Stimulated activated CD4-positive, alpha-beta T cell treated with anti-CD3 and anti-CD28 coated beads, Interleukin-4, amount 100 ng/mL, for 1 hour (primary cell): ENCODE measurements around the gene SLC22A23.

ENCODE experiments used
- DNase-seq: peaks from one replicate; pipeline ENCODE4 v3.0.0-alpha.2; 2020

SLC22A23 gene

DNA sequence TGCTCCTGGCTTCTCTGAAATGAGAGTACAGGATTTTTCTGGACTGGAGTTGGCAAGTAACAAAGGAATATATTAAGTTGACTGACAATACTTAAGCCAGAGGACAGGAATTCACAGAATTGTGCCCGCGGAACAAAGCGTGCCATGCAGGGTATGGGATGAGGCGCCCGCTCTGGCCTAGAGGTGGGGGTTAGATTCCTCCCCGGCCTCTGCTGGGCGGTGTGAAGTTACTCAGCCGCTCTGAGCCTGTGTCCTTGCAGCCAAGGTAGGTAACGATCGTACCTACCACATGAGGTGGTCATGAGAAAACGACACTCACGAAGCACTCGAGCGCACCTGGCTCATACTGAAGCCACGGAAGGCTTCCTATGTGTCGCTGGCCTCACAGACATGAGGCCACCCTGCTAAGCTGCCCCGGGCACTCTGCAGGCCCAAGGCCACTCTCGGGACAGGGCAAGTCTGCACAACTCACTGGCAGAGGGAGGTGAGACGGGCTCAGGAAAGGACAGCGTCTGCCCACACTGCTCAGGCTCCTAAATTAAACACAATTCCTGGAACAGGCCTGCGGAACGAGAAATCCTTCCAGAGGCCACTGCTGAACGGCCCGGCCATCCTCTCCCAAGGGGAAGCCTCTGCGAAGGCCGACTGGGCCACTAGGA is 127.3 kb downstream of the SLC22A23 start:
- DNase-seq: no peak

DNA sequence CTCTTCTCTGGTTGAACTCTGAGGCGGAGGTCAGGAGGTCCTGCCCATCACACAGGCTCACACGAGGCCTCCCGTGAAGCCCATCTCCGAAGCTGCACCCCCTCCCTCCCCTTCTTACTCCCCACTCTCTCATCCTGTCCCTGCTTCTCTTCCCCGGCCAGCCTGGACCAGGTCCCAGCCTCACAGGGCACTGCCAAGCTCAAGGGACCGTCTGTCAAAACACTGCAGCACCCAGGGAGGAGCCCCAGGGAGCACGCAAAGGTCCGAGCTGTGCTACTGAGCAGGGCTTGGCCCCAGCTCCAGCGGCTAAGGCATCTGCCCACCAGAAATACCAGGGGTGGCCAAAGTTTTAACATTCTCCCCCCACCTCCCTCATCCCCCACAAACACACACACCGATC is 128.1 kb downstream of the SLC22A23 start:
- no peak for DNase-seq

GRCh38 chr6:3328145-3328544 is 128.7 kb downstream of the SLC22A23 start:
- no peak for DNase-seq

DNA sequence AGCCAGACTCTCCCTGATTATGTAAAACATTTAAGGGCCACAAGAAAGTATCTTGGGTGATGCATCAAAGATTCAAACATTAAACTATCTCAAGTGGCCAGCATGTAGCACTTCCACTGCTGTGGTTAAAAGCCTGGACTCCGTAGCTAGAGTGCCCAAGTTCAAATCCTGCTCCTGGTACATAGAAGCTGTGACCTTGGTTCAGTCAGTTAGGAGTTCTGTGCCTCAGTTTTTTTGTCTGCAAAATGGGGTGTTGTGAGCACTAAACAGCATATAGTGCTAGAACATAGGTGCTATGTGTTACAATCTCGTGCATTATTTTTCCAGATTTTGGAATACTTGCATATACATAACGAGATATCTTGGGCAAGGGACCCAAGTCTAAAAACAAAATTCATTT is 129.4 kb downstream of the SLC22A23 start:
- no peak for DNase-seq

GRCh38 chr6:3326981-3327380 is 129.9 kb downstream of the SLC22A23 start:
- no peak for DNase-seq

DNA sequence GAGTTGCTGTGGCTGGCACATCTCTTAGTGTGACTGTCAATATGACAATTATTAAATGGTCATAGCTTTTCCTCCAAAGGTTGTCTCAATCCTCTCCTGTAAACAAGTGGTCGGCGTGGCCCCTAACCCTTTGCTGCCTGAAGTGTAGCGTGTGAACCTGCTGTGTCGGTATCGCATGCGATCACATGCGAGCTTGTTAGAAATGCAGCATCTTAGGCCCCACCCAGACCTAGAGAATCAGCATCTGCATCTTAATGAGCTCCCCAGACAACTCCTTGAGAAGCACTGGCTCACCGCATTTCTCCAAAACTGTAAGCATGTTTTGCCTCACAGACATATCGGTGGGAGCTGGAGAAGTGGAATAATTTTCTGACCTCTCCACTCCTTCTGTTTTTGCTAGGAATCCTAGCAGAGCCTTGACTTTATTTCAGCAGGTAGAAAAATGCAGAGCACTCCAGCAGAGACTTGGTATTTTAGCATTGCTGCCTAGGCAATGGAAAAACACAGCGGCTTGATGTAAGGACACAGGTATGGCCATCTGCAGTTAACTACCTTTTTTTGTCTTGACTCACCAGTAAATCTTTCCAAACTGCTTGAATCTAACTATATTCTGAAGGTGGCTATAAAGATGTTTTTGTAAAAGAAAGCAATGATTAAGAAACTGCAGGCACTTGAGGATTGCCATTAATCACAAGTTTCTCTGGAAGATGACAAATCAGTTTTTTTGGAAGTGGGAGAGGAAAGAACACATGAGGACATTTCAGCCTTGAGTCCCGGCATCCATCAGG is 130.5 kb downstream of the SLC22A23 start:
- DNase-seq: no peak

DNA sequence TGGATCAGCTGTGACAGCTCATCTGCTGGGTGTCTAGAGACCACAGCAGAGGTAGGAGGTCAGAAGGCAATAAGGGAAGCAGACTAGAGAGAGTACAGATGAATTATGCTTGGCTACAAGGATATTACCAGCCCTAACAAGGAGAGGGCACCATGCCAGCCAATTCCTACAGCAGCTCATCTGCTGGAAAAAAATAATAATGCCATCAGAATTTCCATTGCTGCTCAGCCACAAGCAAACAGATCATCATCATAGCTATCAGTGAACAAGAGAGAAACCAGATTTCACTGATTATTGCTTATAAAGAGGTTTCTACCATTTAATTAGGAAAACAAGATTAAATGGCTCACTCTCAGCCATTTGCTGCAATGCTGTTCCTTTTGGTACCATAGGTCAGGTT is 131.6 kb downstream of the SLC22A23 start:
- DNase-seq: no peak

DNA sequence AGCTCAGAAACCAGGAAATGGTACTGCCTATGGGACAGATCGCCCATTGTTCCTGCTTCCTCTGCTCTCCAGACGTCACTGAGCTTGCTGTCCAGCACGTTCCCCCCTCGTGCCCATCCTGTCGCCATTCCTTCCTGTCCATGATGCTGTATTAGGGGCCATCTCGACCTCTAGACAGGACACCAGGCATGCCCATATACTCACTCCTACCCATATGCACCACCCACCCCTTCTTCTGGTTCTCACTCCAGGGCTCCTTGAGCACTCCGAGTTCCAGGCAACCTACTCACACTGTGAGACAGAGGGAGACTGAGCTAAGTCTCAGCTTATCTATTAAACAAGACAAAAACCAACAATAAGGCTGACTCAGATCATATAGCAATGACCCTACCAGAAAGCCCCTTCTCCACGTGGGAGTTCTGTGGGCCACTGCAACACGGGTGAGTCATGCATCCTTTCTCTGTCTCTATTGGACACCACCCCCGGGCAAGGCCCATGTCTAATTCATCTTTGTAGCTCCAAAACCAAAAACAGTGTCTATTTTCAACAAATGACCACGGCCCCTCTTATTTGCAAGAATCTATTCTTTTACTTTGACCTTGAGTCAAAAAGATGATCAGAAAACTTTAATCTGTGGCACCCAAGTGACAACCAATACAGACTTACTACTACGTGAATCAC is 132.4 kb downstream of the SLC22A23 start:
- no peak for DNase-seq

DNA sequence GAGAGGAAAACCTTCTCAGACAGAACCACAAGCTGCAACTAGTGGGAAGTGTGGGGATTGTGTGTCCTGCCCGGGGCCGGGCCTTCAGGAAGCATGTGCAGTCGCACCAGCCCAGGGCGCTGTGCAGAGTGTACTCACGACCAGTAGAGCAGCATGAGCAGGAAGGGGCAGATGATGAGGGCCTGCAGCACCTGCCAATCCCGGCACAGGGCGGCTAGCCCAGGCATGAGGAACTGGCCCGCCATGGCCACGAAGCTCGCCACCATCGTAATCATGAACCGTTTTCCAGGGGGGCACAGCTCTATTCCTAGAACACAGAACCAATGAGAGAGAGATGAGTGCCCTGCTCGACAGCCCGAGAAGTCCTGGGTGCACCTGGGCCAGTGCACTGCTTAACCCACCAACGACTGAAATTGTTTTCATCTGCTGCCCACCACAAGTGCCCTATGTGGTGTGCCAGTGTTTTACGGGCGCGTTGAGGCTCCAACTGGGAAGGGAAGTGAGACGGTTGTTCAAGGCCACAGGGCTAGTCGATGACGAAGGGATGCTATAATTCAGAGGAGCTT is 133.1 kb downstream of the SLC22A23 start:
- DNase-seq: no peak

DNA sequence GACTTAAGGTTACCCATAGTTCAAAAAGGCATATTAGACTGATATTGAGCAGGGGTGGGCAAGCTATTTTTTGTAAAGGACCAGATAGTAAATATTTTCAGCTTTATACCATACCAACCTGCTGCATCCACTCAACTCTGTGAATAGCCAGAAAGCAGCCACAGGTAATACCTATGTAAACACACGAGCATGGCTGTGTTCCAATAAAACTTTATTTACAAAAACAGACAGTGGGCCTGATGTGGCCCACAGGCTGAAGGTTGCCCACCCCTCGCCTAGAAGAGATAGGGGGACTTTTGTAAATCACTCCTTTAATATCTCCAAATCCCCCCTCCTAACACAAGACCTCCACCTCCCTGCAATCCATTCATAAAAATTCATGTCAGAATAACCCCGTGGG is 133.7 kb downstream of the SLC22A23 start:
- DNase-seq: no peak

- no peak for DNase-seq
These were observed 134.4 kb downstream of the SLC22A23 start for GRCh38 chr6:3322366-3322890.

DNA sequence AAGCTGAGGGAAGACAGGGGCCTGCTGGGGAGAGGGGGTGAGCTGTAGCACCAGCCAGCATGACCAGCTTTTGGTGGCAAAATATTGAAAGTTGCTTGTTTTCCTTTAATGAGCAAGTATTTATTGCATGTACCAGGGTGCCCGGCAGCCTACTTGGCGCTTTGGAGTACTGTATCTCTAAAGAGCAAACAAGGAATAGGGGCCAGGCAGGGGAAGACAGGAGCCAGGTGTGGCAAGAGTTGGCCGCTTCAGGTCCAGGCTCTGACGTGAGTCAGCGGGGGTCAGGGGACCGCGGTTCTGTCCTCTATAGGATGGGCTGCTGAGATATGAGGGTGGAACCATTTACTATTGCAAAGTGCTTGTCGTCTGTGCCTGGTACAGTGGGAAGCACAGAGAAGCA is 135.0 kb downstream of the SLC22A23 start:
- DNase-seq: no peak

GRCh38 chr6:3321042-3321441 is 135.8 kb downstream of the SLC22A23 start:
- no peak for DNase-seq

- DNase-seq: no peak
These were observed 136.5 kb downstream of the SLC22A23 start for GRCh38 chr6:3320238-3320811.

- no peak for DNase-seq
These were observed 137.1 kb downstream of the SLC22A23 start for GRCh38 chr6:3319610-3320200.

GRCh38 chr6:3318821-3319540 is 137.9 kb downstream of the SLC22A23 start:
- DNase-seq: no peak

- DNase-seq: peak; percentile 49
These were observed 138.6 kb downstream of the SLC22A23 start for GRCh38 chr6:3318226-3318625.

DNA sequence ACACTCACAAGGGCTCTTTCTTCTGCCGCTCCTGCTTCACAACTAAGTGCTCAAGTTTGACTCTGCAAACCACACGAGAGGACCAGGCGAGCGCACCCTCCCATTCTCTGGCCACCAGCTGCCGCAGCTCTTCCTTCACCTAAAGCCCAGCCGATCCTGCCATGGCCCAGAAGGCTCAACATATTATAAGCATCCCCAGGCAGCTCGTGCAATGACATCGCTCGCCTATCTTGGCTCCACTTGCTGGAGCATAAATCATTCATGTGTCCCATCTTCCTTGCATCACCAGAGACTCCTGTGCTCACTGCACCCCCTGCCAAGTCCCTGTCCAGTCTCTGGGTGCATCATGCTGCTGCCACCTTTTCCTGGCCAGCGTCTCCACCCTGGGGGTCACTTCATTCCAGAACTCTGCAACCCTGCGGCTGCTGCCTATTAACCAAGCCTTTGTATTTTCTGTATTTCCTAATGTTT is 139.1 kb downstream of the SLC22A23 start:
- no peak for DNase-seq

DNA sequence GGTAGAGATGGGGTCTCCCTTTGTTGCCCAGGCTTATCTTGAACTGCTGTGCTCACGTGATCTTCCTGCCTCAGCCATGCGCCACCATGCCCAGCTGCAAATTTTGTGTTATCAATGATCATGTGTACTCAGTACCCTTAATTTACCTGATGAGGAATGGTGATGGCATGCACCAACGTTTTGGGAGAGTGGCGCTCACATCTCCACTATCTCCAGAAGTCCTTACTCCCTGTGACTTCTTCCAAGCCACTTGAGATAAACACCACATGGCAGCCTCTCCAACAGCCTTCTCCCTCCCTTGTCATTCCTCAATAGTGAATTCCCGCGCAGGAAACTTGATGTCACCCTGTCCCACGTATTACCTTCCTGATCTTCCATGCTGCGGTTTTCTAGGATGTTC is 140.0 kb downstream of the SLC22A23 start:
- no peak for DNase-seq

- no peak for DNase-seq
These were observed 140.5 kb downstream of the SLC22A23 start for GRCh38 chr6:3316331-3316730.

DNA sequence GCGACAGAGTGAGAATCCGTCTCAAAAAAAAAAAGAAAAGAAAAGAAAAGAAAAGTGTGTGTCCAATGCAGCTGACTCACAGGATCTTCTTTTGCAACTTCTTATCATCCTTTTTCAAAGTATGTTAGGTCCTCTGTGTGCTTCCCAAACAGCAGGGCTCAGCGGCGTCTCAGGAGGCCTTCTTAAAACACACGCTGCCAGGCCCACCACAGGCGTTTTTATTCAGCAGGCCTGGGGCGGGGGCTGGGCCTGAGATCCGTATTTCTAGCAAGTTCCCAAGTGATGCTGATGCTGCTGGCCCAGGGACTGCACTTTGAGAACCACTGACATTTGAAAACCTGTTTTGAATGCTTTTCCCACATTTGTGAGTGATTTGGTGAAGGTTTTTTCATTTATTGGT is 141.0 kb downstream of the SLC22A23 start:
- no peak for DNase-seq
